Bronchial epithelial cell (primary cell): ENCODE measurements around the gene CMTM1. TPM values are rescaled to one million over a fixed set of nuclear protein-coding genes. Genes with fewer than 3 reads are reported as not detected.

Source experiments
- DNase-seq: peaks from one replicate; pipeline ENCODE4 v3.0.0-alpha.2; 2010; ENCODE audit warnings: low read depth
- FAIRE-seq: peaks from 2 replicates; lab custom pipeline; 2011; peaks lifted over from hg19 to GRCh38; lab: Jason Lieb, UNC
- H3K27me3 ChIP-seq: 2 replicates; pipeline ENCODE4 v1.5.1; 2011; ENCODE audit warnings: low read length; ENCODE audit not compliant: control insufficient read depth, insufficient read depth
- H3K36me3 ChIP-seq: 2 replicates; pipeline ENCODE4 v1.5.1; 2011; ENCODE audit warnings: low read length; ENCODE audit not compliant: control insufficient read depth, insufficient read depth
- H3K4me3 ChIP-seq: 2 replicates; pipeline ENCODE4 v1.5.1; 2011; ENCODE audit warnings: mild to moderate bottlenecking, low read depth, low read length, control low read depth
- CTCF ChIP-seq: IDR thresholded peaks from 2 replicates; pipeline ENCODE4 v1.5.1; 2011; ENCODE audit warnings: mild to moderate bottlenecking, moderate library complexity, low read length, control low read depth, inconsistent platforms; ENCODE audit not compliant: insufficient read depth, severe bottlenecking
- total RNA-seq: library from RNA; depleted of rRNA; stranded (reverse); fragments of >200 nt; gene quantifications from 2 replicates; pipeline ENCODE4 v1.2.1, GENCODE V29; 2014

CMTM1 gene
- total RNA-seq, 1 donor from 2014 or later = 0.26 TPM

DNA sequence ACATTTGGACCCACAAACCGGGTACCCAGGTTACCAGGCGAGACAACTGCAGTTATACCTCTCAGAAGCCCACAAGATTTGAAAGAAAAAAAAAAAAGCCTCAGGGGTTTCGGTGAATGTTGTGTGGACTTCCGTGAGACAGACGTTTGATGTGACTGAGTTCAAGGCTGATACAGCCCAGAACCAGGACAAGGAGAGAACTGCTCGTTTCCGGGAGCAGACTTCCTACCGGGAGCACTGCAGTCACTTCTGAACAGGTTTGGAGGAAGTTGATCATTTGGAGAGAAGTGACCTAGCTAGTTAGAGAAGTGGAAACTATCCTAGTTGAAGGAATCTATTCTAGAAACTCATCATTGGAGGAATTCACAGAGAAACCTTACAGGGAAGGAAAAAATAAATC lies 13.0 kb upstream of the CMTM1 start:
- FAIRE-seq = no peak
- TF ChIP-seq CTCF = no peak
- DNase-seq = no peak
- H3K36me3 ChIP-seq = no peaks in the 10 kb centered on the region
- H3K4me3 ChIP-seq = no peak overlapping the region
- H3K27me3 ChIP-seq = no peaks in the 10 kb centered on the region

DNA sequence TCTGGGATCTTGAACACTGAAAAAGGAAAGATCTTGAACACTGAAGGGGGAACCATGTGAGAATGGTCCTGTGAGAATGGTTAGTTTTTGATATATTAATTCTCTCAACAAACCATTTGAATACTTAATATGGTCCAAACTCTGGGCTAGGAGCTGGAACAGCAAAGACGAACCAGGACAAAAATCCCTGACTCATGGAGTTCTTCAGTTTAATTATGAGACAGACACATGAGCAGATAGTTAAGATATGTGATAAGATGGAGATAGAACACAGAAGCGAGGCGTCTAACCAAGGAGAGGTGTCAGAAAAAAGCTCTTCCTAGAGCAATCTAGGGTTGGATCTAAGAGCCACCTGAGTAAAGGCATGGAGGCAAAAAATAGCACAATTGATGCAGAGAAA lies 12.2 kb upstream of the CMTM1 start:
- H3K27me3 ChIP-seq = no peaks in the 10 kb centered on the region
- FAIRE-seq (no peak), DNase-seq (no peak)
- no peaks in the 10 kb centered on the region for H3K36me3 ChIP-seq
- no peak overlapping the region for H3K4me3 ChIP-seq
- no peak for TF ChIP-seq CTCF

DNA sequence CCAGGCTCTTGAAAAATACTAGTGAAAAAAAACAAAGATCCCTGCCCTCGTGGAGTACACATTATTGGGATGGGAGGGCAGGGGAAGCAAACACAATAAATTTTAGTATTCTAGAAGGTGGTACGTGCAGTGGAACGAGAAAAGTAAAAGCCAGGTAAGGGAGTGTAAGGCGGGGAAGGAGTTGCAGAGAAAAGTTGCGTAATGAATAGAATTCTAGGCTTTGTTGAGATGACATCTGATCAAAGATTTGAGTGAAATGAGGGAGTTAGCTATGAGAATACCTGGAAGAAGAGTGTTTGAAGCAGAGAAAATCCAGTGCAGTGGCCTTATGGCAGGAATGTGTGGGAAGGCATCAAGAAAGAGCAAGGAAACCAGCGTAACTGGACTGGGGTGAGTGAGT lies 11.7 kb upstream of the CMTM1 start:
- H3K27me3 ChIP-seq = no peaks in the 10 kb centered on the region
- H3K4me3 ChIP-seq = no peak overlapping the region
- no peak for TF ChIP-seq CTCF
- H3K36me3 ChIP-seq = no peaks in the 10 kb centered on the region
- DNase-seq (no peak), FAIRE-seq (no peak)

GRCh38 chr16:66560107-66560506 lies 6.1 kb upstream of the CMTM1 start:
- no peak for FAIRE-seq

GRCh38 chr16:66561381-66562080 lies 4.7 kb upstream of the CMTM1 start:
- no peak for TF ChIP-seq CTCF
- no peak overlapping the region for H3K4me3 ChIP-seq
- no peak for DNase-seq
- FAIRE-seq = no peak
- H3K27me3 ChIP-seq = no peaks in the 10 kb centered on the region
- H3K36me3 ChIP-seq = no peaks in the 10 kb centered on the region

More at GRCh38 chr16:66560107-66560506, 6.1 kb upstream of the CMTM1 start:
- TF ChIP-seq CTCF = no peak
- Histone ChIP-seq H3K36me3 (no peaks in the 10 kb centered on the region), H3K27me3 (no peaks in the 10 kb centered on the region), H3K4me3 (no peak overlapping the region)
- DNase-seq = no peak

DNA sequence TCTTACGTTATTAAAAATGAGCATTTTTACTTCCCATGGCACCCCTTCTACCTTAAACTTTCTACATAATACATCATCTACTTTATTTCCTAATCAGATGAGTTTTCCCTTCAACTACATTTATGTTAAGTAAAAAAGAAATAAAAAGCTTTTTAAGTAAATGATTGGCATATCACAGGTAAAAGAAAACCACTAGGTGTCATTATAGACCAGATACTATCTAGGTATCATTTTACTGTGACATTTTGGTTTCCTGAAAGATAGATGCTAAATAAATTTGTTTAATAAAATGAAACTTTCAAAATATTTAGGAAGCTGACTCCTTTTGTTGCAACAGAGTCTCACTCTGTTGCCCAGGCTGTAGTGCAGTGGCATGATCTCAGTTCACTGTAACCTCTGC lies 3.8 kb upstream of the CMTM1 start:
- peak; percentile 30 for DNase-seq
- Histone ChIP-seq H3K4me3 (no peak overlapping the region), H3K27me3 (no peaks in the 10 kb centered on the region), H3K36me3 (peaks cover 2% of the 10 kb centered on the region)
- no peak for FAIRE-seq
- no peak for TF ChIP-seq CTCF
